OCI-LY1 (cell line): ENCODE results near the gene CRYAB.

Experiments used
- H2AFZ ChIP-seq: fragments of 200-600 bp; sonication (generic), shearing (Covaris generic); 2 replicates; pipeline ENCODE4 v1.6.0; 2014; ENCODE audit warnings: antibody characterized with exemption, mild to moderate bottlenecking, low read length
- H3F3A ChIP-seq: fragments of 200-600 bp; sonication (generic), shearing (Covaris generic); 2 replicates; pipeline ENCODE4 v1.6.0; 2014; ENCODE audit warnings: mild to moderate bottlenecking, antibody characterized with exemption, low read length, moderate library complexity; ENCODE audit not compliant: insufficient read depth
- H3K27ac ChIP-seq: fragments of 200-600 bp; sonication (generic); 2 replicates; pipeline ENCODE4 v1.5.1; 2014; ENCODE audit warnings: low read length, mixed run types, mild to moderate bottlenecking, low read depth; ENCODE audit not compliant: poor library complexity, severe bottlenecking
- H3K27me3 ChIP-seq: fragments of 200-600 bp; sonication (generic); 2 replicates; pipeline ENCODE4 v1.6.0; 2014; ENCODE audit warnings: antibody characterized with exemption, mild to moderate bottlenecking, low read length, moderate library complexity; ENCODE audit not compliant: insufficient read depth
- H3K36me3 ChIP-seq: fragments of 200-600 bp; sonication (generic); 2 replicates; pipeline ENCODE4 v1.6.1; 2014; ENCODE audit warnings: mild to moderate bottlenecking, antibody characterized with exemption, low read length, moderate library complexity, mixed read lengths; ENCODE audit not compliant: insufficient read depth
- H3K4me1 ChIP-seq: fragments of 200-600 bp; sonication (generic); 2 replicates; pipeline ENCODE4 v1.5.1; 2014; ENCODE audit warnings: mild to moderate bottlenecking, low read length, moderate library complexity; ENCODE audit not compliant: insufficient read depth, severe bottlenecking
- H3K4me2 ChIP-seq: fragments of 200-600 bp; sonication (generic), shearing (Covaris generic); 2 replicates; pipeline ENCODE4 v1.6.1; 2014; ENCODE audit warnings: low read length
- H3K4me3 ChIP-seq: fragments of 200-600 bp; sonication (generic); 2 replicates; pipeline ENCODE4 v1.5.1; 2014; ENCODE audit warnings: low read length, low read depth, mild to moderate bottlenecking, mixed read lengths; ENCODE audit not compliant: poor library complexity, severe bottlenecking
- H3K79me2 ChIP-seq: fragments of 200-600 bp; shearing (Covaris generic); 2 replicates; pipeline ENCODE4 v1.6.1; 2016; ENCODE audit warnings: mixed run types, low read length, mixed read lengths; ENCODE audit not compliant: insufficient read depth
- H3K9ac ChIP-seq: fragments of 200-600 bp; sonication (generic), shearing (Covaris generic); 2 replicates; pipeline ENCODE4 v1.6.1; 2014; ENCODE audit warnings: mild to moderate bottlenecking, low read length, mixed read lengths
- H3K9me2 ChIP-seq: fragments of 200-600 bp; sonication (generic), shearing (Covaris generic); 2 replicates; pipeline ENCODE4 v1.6.1; 2014; ENCODE audit warnings: low read depth, mild to moderate bottlenecking, low read length, mixed read lengths
- H3K9me3 ChIP-seq: fragments of 200-600 bp; shearing (Covaris generic); 2 replicates; pipeline ENCODE4 v1.6.1; 2014; ENCODE audit warnings: low read length, mixed read lengths
- H4K20me1 ChIP-seq: fragments of 200-600 bp; sonication (generic), shearing (Covaris generic); 2 replicates; pipeline ENCODE4 v1.6.0; 2016; ENCODE audit warnings: mild to moderate bottlenecking, low read length; ENCODE audit not compliant: insufficient read depth
- EZH2 ChIP-seq: fragments of 200-600 bp; sonication (generic), shearing (Covaris generic); IDR thresholded peaks from 2 replicates; pipeline ENCODE4 v1.8.0; 2017; ENCODE audit warnings: borderline replicate concordance, mixed run types, mild to moderate bottlenecking, antibody characterized with exemption, low read length, moderate library complexity, mixed read lengths
- TF ChIP-seq, protein P1 (sequence below): fragments of 200-600 bp; sonication (generic), shearing (Covaris generic); IDR thresholded peaks from 2 replicates; pipeline ENCODE4 v1.5.1; 2017; ENCODE audit warnings: mild to moderate bottlenecking, antibody characterized with exemption, low read length, moderate library complexity, mixed read lengths

CRYAB gene

DNA sequence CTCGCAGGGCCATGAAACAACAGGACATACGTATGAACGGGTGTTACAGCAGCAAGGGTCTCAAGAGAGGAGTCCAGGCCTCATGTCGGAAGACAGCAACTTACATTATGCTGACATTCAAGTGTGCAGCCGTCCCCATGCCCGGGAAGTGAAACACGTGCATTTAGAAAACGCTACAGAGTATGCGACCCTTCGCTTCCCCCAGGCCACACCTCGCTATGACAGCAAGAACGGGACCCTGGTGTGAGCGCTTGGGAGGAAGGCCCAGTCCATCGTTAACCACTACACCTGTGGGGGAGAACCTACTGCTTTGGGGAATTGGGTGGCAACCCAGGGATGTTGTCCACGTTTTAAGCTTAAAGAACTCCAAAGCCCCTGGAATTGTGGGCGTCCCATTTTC, 14.4 kb upstream of the CRYAB start:
- no peaks in the 10 kb centered on the region for H3K79me2 ChIP-seq
- no peaks in the 10 kb centered on the region for H3K9me3 ChIP-seq
- no peak for TF ChIP-seq EZH2
- TF ChIP-seq, protein P1, sequence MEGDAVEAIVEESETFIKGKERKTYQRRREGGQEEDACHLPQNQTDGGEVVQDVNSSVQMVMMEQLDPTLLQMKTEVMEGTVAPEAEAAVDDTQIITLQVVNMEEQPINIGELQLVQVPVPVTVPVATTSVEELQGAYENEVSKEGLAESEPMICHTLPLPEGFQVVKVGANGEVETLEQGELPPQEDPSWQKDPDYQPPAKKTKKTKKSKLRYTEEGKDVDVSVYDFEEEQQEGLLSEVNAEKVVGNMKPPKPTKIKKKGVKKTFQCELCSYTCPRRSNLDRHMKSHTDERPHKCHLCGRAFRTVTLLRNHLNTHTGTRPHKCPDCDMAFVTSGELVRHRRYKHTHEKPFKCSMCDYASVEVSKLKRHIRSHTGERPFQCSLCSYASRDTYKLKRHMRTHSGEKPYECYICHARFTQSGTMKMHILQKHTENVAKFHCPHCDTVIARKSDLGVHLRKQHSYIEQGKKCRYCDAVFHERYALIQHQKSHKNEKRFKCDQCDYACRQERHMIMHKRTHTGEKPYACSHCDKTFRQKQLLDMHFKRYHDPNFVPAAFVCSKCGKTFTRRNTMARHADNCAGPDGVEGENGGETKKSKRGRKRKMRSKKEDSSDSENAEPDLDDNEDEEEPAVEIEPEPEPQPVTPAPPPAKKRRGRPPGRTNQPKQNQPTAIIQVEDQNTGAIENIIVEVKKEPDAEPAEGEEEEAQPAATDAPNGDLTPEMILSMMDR: no peak
- H3K27me3 ChIP-seq: no peaks in the 10 kb centered on the region
- peak overlapping the region; percentile 60 for H3K4me3 ChIP-seq
- no peaks in the 10 kb centered on the region for H4K20me1 ChIP-seq
- peak overlapping the region; percentile 70 for H3K4me2 ChIP-seq
- peak overlapping the region; percentile 64; the same call in 1 of the 2 replicates for H3K9ac ChIP-seq
- peak overlapping the region; percentile 57 for H3K27ac ChIP-seq
- 0 out of 2 replicates have a peak overlapping the region, but pooled peaks have one; percentile 18 for H2AFZ ChIP-seq
- H3F3A ChIP-seq: no peaks in the 10 kb centered on the region; the same call in 1 of the 2 replicates
- no peaks in the 10 kb centered on the region for H3K9me2 ChIP-seq
- H3K36me3 ChIP-seq: no peaks in the 10 kb centered on the region
- H3K4me1 ChIP-seq: peaks cover 24% of the 10 kb centered on the region

DNA sequence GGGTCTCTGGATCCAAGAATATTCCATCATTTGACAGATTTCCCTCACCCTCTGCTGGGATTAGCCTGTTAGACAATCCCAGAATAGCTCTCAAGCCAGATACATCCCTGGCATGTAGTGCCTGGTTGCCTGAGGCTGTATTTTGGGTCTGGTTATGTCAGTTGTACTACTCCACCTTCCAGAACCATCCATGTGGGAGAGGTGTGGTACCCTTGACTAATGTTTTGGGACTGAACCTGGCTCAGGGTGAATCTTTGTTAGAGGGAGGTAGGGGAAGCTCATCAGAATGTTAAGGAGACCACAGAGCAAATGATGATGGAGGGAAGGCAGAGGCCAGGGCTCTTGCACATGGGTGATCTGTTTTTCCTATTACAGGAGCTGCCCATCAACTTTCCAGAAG, 12.4 kb upstream of the CRYAB start:
- Histone ChIP-seq H3K27ac (no peak overlapping the region), H3F3A (no peaks in the 10 kb centered on the region), H3K4me3 (no peak overlapping the region), H3K36me3 (no peaks in the 10 kb centered on the region), H3K79me2 (no peaks in the 10 kb centered on the region), H3K9me2 (no peaks in the 10 kb centered on the region), H3K27me3 (no peaks in the 10 kb centered on the region), H2AFZ (no peak overlapping the region), H3K9ac (no peak overlapping the region), H4K20me1 (no peaks in the 10 kb centered on the region), H3K4me2 (no peak overlapping the region), H3K4me1 (peaks cover 24% of the 10 kb centered on the region), H3K9me3 (no peaks in the 10 kb centered on the region)
- TF ChIP-seq, protein P1: no peak
- TF ChIP-seq EZH2: no peak

DNA sequence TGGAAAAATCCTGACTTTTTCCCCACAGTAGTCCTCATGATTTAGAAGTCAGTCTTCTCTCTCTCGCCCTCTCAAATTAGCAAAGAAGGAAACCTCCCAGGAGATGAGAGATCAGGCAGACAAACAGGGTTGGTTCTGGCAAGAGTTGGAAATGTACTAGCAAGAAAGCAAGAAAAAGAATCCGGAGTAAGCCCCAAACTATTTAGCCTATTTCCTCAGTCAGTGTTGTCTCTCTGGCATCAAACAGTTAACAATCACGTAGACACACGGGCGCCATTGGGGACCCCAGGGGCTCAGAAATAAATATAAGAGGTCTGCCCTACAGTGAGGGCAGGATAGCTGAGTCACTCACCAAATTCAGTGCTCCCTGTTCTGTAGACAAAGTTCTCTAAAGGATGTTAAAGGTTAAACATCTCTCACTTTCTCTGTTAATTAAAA, 11.8 kb upstream of the CRYAB start:
- no peak overlapping the region for H3K9ac ChIP-seq
- H3K9me3 ChIP-seq: no peaks in the 10 kb centered on the region
- TF ChIP-seq, protein P1: no peak
- no peak for TF ChIP-seq EZH2
- no peak overlapping the region for H3K4me3 ChIP-seq
- no peaks in the 10 kb centered on the region for H3K27me3 ChIP-seq
- no peaks in the 10 kb centered on the region for H3F3A ChIP-seq
- H3K9me2 ChIP-seq: no peaks in the 10 kb centered on the region
- no peaks in the 10 kb centered on the region for H4K20me1 ChIP-seq
- H3K27ac ChIP-seq: no peak overlapping the region
- no peak overlapping the region for H2AFZ ChIP-seq
- peaks cover 24% of the 10 kb centered on the region for H3K4me1 ChIP-seq
- H3K4me2 ChIP-seq: no peak overlapping the region
- no peaks in the 10 kb centered on the region for H3K36me3 ChIP-seq
- no peaks in the 10 kb centered on the region for H3K79me2 ChIP-seq
